Left kidney (tissue), 2 donors: Measurements from ENCODE around the gene DCLK1. TPM values are rescaled to one million over a fixed set of nuclear protein-coding genes. Genes with fewer than 3 reads are reported as not detected.
"Not testable (repeated sequence)": the region's sequence is repeated elsewhere in the genome, so short reads cannot be mapped to it uniquely, and the experiment has no call there.

ENCODE experiments used
- DNase-seq: peaks from one replicate; pipeline ENCODE4 v3.0.0-alpha.2; 2013
- polyA plus RNA-seq: library from polyadenylated mRNA; unstranded; fragments of 120-200 nt; gene quantifications from one replicate; pipeline ENCODE4 v1.2.1, GENCODE V29; 2013; ENCODE audit not compliant: insufficient read length

The DCLK1 gene
- polyA plus RNA-seq, 1 donor, result 7.0 TPM

GRCh38 chr13:36131931-36132297 lies 732 bp upstream of the DCLK1 start:
- DNase-seq, result no peak

GRCh38 chr13:36130552-36131221 lies 495 bp downstream of the DCLK1 start:
- DNase-seq, result peak; percentile 18

GRCh38 chr13:36130193-36130551 lies 1.0 kb downstream of the DCLK1 start:
- no peak for DNase-seq

- DNase-seq, result no peak
Measured at GRCh38 chr13:36129539-36129938, 1.6 kb downstream of the DCLK1 start.

- no peak for DNase-seq
Measured at GRCh38 chr13:36126491-36126890, 4.7 kb downstream of the DCLK1 start.

GRCh38 chr13:36125841-36126240 lies 5.3 kb downstream of the DCLK1 start:
- DNase-seq, result no peak

GRCh38 chr13:36124236-36124822 lies 6.9 kb downstream of the DCLK1 start:
- DNase-seq, result no peak

- DNase-seq, result no peak
Measured at GRCh38 chr13:36115306-36115705, 15.9 kb downstream of the DCLK1 start.

- no peak for DNase-seq
Measured at GRCh38 chr13:36114233-36114632, 16.9 kb downstream of the DCLK1 start.

- DNase-seq, result no peak
Measured at GRCh38 chr13:36108954-36109353, 22.2 kb downstream of the DCLK1 start.

GRCh38 chr13:36108342-36108741 lies 22.8 kb downstream of the DCLK1 start:
- DNase-seq, result no peak

GRCh38 chr13:36107521-36107920 lies 23.7 kb downstream of the DCLK1 start:
- DNase-seq, result no peak

GRCh38 chr13:36105726-36106125 lies 25.5 kb downstream of the DCLK1 start:
- DNase-seq, result no peak

- no peak for DNase-seq
Measured at GRCh38 chr13:36102721-36103120, 28.5 kb downstream of the DCLK1 start.

- not testable (repeated sequence) for DNase-seq
Measured at GRCh38 chr13:36101907-36102306, 29.3 kb downstream of the DCLK1 start.

GRCh38 chr13:36101157-36101556 lies 30.0 kb downstream of the DCLK1 start:
- no peak for DNase-seq

- no peak for DNase-seq
Measured at GRCh38 chr13:36098080-36098479, 33.1 kb downstream of the DCLK1 start.

- peak; percentile 13 for DNase-seq
Measured at GRCh38 chr13:36096461-36097416, 34.4 kb downstream of the DCLK1 start.

GRCh38 chr13:36094478-36094877 lies 36.7 kb downstream of the DCLK1 start:
- DNase-seq, result no peak

- DNase-seq, result no peak
Measured at GRCh38 chr13:36090592-36090991, 40.6 kb downstream of the DCLK1 start.

GRCh38 chr13:36089130-36089647 lies 42.0 kb downstream of the DCLK1 start:
- DNase-seq, result no peak

- no peak for DNase-seq
Measured at GRCh38 chr13:36088463-36088862, 42.7 kb downstream of the DCLK1 start.

- no peak for DNase-seq
Measured at GRCh38 chr13:36088001-36088400, 43.2 kb downstream of the DCLK1 start.
